Neural cell (in vitro differentiated cells): Measurements from ENCODE around the gene RPL19.

Experiments used
- SMC3 ChIP-seq: fragments of 450-650 bp; conservative IDR thresholded peaks from 2 replicates; pipeline ENCODE4 v1.6.1; 2014; ENCODE audit warnings: antibody characterized with exemption, mild to moderate bottlenecking, moderate library complexity; ENCODE audit not compliant: poor library complexity
- TF ChIP-seq, protein P1 (sequence below): fragments of 450-650 bp; IDR thresholded peaks from 2 replicates; pipeline ENCODE4 v1.5.1; 2014; ENCODE audit warnings: antibody characterized with exemption, mild to moderate bottlenecking, moderate library complexity; ENCODE audit not compliant: poor library complexity, severe bottlenecking

DNA sequence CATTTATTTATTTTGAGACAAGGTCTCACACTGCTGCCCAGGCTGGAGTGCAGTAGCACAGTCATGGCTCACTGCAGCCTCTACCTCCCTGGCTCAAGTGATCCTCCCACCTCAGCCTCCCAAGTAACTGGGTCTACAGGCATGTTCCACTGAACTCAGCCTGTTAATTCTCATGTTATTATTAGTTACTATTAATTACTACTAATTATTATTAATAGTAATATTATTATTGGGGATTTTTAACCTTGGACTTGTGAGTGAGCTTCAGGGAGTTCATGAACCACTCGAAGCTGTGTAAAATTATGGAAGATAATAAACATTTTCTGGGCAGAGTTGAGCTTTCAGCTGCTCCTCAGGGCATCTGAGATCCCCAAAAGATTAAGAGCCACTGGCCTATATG, 30.3 kb downstream of the RPL19 start:
- TF ChIP-seq, protein P1, sequence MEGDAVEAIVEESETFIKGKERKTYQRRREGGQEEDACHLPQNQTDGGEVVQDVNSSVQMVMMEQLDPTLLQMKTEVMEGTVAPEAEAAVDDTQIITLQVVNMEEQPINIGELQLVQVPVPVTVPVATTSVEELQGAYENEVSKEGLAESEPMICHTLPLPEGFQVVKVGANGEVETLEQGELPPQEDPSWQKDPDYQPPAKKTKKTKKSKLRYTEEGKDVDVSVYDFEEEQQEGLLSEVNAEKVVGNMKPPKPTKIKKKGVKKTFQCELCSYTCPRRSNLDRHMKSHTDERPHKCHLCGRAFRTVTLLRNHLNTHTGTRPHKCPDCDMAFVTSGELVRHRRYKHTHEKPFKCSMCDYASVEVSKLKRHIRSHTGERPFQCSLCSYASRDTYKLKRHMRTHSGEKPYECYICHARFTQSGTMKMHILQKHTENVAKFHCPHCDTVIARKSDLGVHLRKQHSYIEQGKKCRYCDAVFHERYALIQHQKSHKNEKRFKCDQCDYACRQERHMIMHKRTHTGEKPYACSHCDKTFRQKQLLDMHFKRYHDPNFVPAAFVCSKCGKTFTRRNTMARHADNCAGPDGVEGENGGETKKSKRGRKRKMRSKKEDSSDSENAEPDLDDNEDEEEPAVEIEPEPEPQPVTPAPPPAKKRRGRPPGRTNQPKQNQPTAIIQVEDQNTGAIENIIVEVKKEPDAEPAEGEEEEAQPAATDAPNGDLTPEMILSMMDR, result no peak
- TF ChIP-seq SMC3, result no peak
